ENCODE results near the gene SULF2.

The SULF2 gene

GRCh38 chr20:47765691-47766594 lies 19.3 kb downstream of the SULF2 start:
- no peak for TF ChIP-seq CTCF (IDR thresholded peaks at IDR 0.05; ENCODE audit: borderline replicate concordance, insufficient read depth, low read depth, low read length)
- H3K4me3 ChIP-seq (ENCODE audit: low read depth, low read length): no peak overlapping the region

DNA sequence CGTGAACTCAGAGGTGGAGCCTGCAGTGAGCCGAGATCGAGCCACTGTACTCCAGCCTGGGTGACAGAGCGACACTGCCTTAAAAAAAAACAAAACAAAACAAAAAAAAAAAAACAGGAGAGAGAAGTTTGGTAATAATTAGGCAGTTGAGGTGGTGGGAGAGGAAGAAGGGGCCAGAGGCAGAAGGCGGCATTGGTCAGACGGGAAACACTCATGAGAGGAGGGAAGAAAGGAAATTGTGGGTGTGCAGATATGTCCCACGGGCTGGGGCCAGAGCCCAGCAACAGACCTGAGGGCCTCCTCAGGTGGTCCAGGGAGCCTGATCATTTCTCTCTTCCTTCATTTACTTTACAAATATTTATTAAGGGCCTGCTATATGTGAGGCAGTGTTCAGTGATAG lies 20.0 kb downstream of the SULF2 start:
- TF ChIP-seq CTCF (IDR thresholded peaks at IDR 0.05; ENCODE audit: borderline replicate concordance, insufficient read depth, low read depth, low read length): no peak
- H3K4me3 ChIP-seq (ENCODE audit: low read depth, low read length): no peak overlapping the region

- no peak for TF ChIP-seq CTCF (IDR thresholded peaks at IDR 0.05; ENCODE audit: borderline replicate concordance, insufficient read depth, low read depth, low read length)
- H3K4me3 ChIP-seq (ENCODE audit: low read depth, low read length): no peak overlapping the region
Observed at GRCh38 chr20:47764154-47764733, 21.0 kb downstream of the SULF2 start.

DNA sequence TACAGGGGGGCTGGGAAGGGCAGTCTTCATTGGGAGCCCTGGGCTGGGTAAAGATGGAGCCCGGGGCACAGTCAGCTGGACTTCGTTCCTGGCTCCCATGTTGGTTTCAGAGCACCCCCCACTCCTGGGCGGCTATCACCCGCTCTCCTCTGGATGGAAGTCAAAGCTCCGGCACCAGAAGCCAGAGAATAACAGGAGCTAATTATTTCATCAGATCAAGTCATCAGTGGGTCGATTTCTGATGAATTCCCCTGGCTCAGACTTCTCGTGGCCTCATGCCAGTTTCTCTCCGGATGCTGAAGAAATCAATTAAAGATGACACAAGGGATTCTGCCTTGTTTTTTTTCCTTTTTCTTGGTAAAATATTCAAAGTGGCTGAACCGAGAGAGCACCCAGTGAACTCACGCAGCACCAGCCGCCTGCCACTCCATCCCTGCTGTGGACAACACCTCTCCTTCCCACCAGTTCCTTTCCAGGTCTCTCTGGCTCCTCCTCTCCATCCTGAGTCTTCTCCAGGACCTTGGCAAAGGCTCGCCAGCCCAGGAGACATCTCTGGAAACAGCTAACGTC lies 22.5 kb downstream of the SULF2 start:
- H3K4me3 ChIP-seq (ENCODE audit: low read depth, low read length): no peak overlapping the region
- no peak for TF ChIP-seq CTCF (IDR thresholded peaks at IDR 0.05; ENCODE audit: borderline replicate concordance, insufficient read depth, low read depth, low read length)

GRCh38 chr20:47761482-47762047 lies 23.7 kb downstream of the SULF2 start:
- H3K4me3 ChIP-seq (ENCODE audit: low read depth, low read length): no peak overlapping the region
- TF ChIP-seq CTCF (IDR thresholded peaks at IDR 0.05; ENCODE audit: borderline replicate concordance, insufficient read depth, low read depth, low read length): no peak

- no peak overlapping the region for H3K4me3 ChIP-seq (ENCODE audit: low read depth, low read length)
- no peak for TF ChIP-seq CTCF (IDR thresholded peaks at IDR 0.05; ENCODE audit: borderline replicate concordance, insufficient read depth, low read depth, low read length)
Observed at GRCh38 chr20:47760686-47761481, 24.4 kb downstream of the SULF2 start.

Data from GM12875 (cell line).